ENCODE measurements around the gene ALG10B. TPM values are rescaled to one million over a fixed set of nuclear protein-coding genes. Genes with fewer than 3 reads are reported as not detected.
"Not testable (repeated sequence)": the region's sequence is repeated elsewhere in the genome, so short reads cannot be mapped to it uniquely, and the experiment has no call there.

The ALG10B gene
- polyA plus RNA-seq, 3 donors from 2014 or later = 0.53 to 1.1 (median 0.83) TPM

DNA sequence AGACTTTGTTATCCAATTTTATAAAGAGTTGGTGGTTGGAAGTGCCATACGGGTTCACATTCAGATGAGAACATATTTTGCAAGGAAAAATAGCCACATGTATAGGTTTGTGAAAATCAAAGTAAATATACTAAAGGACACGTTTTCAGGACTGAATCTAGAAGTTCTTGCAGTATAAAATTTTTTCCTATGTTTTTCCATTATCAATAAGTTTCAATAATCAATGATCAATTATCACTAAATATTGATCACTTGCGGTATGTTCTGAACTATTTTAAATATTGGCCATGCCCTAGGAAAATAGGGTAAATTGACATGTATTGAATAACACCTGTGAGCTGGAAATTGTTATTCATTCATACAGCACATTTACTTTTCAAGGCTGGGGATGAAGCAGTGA, 25.9 kb downstream of the ALG10B start:
- no peak for DNase-seq
- H3K27ac Mint-ChIP-seq = no peak overlapping the region
- no peaks in the 10 kb centered on the region for H3K36me3 Mint-ChIP-seq
- peaks cover 0 to 3% (median 0%) of the 10 kb centered on the region in 3 donors for H3K27me3 Mint-ChIP-seq (ENCODE audit: low read depth in 3 of 3)
- no peaks in the 10 kb centered on the region for H3K4me1 Mint-ChIP-seq
- no peak overlapping the region for H3K4me3 Mint-ChIP-seq
- H3K9me3 Mint-ChIP-seq = peaks cover 0 to 5% (median under 1%) of the 10 kb centered on the region in 6 donors

DNA sequence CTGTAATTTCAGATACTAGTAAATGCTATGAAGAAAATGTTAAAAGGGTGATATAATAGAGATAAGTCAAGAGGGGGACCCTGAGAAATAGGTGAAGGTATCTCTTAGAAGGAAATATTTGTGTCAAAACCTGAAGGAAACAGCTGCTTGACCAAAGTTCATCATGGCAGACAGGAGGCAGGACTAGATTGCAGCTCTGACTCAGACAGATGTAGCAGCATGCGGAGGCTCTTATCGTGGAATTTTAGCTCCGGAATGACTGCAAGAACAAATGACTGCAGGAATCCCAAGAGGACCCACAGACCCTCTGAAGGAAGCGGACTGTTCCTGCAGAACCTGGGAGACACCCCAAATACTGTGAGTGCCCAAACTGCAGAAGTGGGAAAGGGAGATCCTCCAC, 26.7 kb downstream of the ALG10B start:
- not testable (repeated sequence) for H3K27me3 Mint-ChIP-seq (ENCODE audit: low read depth in 3 of 3); H3K27ac Mint-ChIP-seq; H3K4me1 Mint-ChIP-seq; DNase-seq; H3K36me3 Mint-ChIP-seq; H3K9me3 Mint-ChIP-seq; H3K4me3 Mint-ChIP-seq

DNA sequence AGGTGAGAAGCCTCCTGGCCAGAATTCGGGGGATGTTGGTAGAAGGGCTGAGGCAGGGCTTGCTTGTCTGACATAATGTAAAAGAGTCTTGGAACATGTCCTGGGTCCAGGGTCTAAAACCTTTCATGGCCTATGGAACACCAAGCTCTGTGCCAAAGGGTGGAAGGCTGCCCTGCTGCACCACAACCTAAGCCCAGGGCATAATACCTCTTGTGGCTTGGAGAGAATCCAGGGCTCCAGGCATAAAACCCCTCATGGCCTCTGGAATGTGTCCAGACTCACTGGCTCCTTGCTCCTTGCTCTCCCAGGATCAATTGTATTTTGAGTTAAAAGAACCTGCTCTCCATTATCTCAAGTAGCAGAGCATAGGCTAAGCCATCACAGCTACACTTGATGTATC, 27.3 kb downstream of the ALG10B start:
- H3K4me3 Mint-ChIP-seq; H3K9me3 Mint-ChIP-seq; H3K4me1 Mint-ChIP-seq; DNase-seq; H3K36me3 Mint-ChIP-seq; H3K27ac Mint-ChIP-seq; H3K27me3 Mint-ChIP-seq (ENCODE audit: low read depth in 3 of 3): not testable (repeated sequence)

DNA sequence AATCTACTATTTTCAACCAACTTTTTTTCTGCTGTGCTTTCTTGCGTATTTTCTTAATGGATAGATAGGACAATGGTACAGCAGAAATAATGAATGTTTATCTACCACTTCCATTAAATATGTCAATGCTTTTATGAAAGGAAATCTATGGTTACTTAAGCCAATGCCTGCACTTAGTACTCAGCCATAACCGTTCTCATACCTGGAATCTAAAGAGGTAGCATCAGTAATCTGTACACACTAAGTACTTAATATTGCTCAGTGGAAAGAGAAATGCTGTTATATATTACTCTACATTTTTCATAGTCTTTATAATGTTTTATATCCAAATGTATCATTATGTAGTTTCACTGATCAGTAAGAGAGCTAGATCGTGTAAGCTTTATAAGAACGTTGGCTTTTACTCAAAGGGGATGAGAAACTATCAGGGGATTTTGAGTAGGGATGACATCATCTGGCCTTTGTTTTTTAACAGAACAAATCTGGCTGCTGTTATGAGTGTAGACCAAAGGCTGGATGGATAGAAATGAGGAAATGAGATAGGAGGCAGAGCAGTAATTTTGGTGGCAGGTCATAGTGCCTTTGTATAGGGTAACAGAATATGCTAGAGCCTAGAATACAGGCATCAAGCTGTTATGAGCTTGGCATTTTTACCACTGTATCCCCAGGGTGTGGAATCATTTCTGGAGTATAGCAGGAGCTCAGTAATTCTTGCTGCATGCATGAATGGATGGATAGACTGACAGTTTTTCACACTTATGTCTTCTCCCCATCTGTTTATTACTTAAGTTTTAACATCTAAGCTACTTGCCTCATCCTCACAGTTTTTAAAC, 34.0 kb downstream of the ALG10B start:
- H3K9me3 Mint-ChIP-seq = peaks cover 1 to 9% (median 4%) of the 10 kb centered on the region in 6 donors
- no peak for DNase-seq
- no peaks in the 10 kb centered on the region for H3K27me3 Mint-ChIP-seq (ENCODE audit: low read depth in 3 of 3)
- H3K4me1 Mint-ChIP-seq = peaks cover 6 to 14% of the 10 kb centered on the region in 2 donors
- peak overlapping the region in 1 of 5 donors; percentile 11 for H3K4me3 Mint-ChIP-seq
- H3K27ac Mint-ChIP-seq = peak overlapping the region in 1 of 6 donors; percentile 26
- no peaks in the 10 kb centered on the region for H3K36me3 Mint-ChIP-seq

DNA sequence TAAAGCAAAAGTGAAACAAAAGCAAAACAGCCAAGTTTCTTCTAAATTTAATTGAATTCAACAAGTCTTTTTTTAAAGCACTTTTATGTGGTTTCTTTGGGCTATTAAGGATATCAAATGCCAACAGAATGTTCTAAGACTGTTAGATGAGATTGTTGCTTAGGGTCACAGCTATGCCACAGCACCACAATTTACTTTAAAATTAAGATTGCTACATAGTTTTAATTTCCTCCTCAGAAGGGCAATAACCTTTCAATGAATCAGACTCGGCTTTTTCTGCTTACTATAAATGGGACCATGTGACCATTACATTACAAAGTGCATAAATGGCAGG, 34.6 kb downstream of the ALG10B start:
- not testable (repeated sequence) for H3K9me3 Mint-ChIP-seq; H3K27me3 Mint-ChIP-seq (ENCODE audit: low read depth in 3 of 3); H3K36me3 Mint-ChIP-seq
- H3K4me3 Mint-ChIP-seq = peak overlapping the region in 2 of 5 donors; percentile 27 to 45
- peaks cover 6 to 14% of the 10 kb centered on the region in 2 donors for H3K4me1 Mint-ChIP-seq
- peak overlapping the region in 1 of 6 donors; percentile 38 for H3K27ac Mint-ChIP-seq
- peak in 1 of 3 donors; percentile 2 for DNase-seq

DNA sequence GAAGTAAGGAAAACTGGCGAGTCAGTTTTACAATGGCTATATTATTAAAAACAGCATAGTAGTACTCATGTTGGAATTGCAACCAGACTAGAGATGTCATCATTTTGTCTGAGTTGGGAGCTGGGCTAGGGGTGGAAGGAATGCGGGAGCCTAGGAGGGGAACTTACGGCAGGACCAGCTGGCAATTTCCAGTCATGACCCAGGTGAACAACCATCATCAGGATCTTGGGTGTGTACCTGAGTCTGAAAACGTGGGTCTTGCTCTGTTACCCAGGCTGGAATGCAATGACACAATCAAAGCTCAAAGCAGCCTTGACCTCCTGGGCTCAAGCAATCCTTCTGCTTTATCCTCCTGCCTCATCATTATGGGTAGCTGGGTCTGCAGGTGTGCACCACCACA, 50.9 kb downstream of the ALG10B start:
- no peaks in the 10 kb centered on the region for H3K27me3 Mint-ChIP-seq (ENCODE audit: low read depth in 3 of 3)
- no peaks in the 10 kb centered on the region for H3K36me3 Mint-ChIP-seq
- H3K9me3 Mint-ChIP-seq = peaks cover 0 to 9% (median 4%) of the 10 kb centered on the region in 6 donors
- H3K4me3 Mint-ChIP-seq = no peak overlapping the region
- DNase-seq = no peak
- H3K4me1 Mint-ChIP-seq = no peaks in the 10 kb centered on the region
- no peak overlapping the region for H3K27ac Mint-ChIP-seq

DNA sequence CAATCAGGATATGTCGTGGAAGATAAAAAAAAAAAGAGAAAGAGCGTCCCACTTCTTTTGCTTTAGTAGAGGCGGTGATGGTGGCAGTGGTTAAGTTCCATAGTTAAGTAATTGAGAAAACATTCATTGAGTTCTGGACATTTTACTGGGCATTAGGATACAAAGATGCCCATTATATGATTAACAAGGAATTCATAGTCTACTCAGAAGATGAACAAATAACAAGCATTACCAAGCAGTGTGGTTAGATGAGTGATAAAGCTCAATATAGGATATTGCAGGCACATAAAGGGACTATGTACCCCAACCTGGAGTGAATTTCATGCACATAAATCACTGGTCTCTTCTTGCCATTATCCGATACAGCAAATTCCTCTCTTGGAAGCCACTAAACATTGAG, 53.7 kb downstream of the ALG10B start:
- Mint-ChIP-seq H3K4me1 (no peaks in the 10 kb centered on the region), H3K4me3 (no peak overlapping the region), H3K9me3 (peaks cover 0 to 9% (median 5%) of the 10 kb centered on the region in 6 donors), H3K36me3 (no peaks in the 10 kb centered on the region), H3K27ac (no peak overlapping the region), H3K27me3 (ENCODE audit: low read depth in 3 of 3) (no peaks in the 10 kb centered on the region)
- no peak for DNase-seq

DNA sequence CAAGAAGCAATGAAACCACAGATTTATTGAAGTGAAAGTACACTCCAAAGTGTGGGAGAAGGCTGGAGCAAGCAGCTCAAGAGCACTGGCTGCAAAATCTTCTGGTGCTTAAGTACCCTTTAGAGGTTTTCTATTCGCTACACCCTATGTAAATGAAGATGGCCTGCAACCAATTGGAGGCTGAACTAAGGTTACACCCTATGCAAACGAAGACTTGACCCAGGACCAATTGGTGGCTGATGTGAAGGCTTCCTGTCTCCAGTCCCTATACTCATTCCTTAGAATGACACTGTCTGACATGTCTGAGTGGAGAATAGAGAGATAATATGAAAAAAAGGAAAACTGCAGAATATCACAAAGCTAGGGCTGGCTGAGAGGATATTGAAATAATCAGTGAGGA, 57.2 kb downstream of the ALG10B start:
- no peak for DNase-seq
- Mint-ChIP-seq H3K4me1 (no peaks in the 10 kb centered on the region), H3K4me3 (no peak overlapping the region), H3K9me3 (peaks cover 0 to 30% (median 5%) of the 10 kb centered on the region in 6 donors), H3K27ac (no peak overlapping the region), H3K27me3 (ENCODE audit: low read depth in 3 of 3) (peaks cover 0 to 2% (median 0%) of the 10 kb centered on the region in 3 donors), H3K36me3 (no peaks in the 10 kb centered on the region)

DNA sequence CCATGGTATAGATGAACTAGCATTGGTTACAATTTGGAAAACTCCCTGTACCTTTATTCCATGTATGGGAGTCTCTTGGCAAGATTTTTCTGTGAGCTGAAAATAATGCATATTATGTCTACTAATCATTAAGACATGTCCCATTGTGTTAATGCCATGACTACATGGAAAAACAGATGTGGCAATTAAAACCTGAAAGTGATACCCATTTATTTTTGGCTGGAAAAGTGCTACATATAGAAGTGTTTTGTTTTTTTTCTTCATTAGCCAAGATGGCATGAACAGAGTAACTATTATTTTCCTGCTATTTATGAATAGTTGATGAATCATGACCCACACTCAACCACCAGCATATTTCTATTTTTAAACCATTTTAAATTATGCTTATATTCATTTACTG, 58.2 kb downstream of the ALG10B start:
- Mint-ChIP-seq H3K4me3 (no peak overlapping the region), H3K27me3 (ENCODE audit: low read depth in 3 of 3) (peaks cover 0 to 2% (median 0%) of the 10 kb centered on the region in 3 donors), H3K27ac (no peak overlapping the region), H3K9me3 (peaks cover 0 to 37% (median 5%) of the 10 kb centered on the region in 6 donors), H3K36me3 (no peaks in the 10 kb centered on the region), H3K4me1 (no peaks in the 10 kb centered on the region)
- DNase-seq = no peak
